Measurements from ENCODE around the gene UQCC5. TPM values are rescaled to one million over a fixed set of nuclear protein-coding genes. Genes with fewer than 3 reads are reported as not detected.
A peak's percentile ranks its signal among the peaks of the same experiment; 100 is the strongest.

The UQCC5 gene
- total RNA-seq, 1 experiment from 2014 or later: 45.8 TPM

DNA sequence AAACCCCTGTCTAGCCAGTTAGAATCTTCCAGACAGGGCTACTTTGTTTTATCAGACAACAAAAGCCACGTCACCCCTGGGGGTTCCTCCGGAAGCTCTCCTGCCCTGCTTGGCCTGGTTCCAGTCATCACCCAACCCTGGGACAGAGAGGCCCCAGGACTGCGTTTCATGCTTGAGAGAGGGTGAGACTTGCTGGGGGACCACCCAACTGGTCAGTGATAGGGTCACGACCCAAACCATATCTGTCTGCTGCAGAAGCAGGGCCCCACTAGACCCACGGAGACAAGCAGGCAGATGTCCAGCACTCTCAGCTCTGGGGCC lies 3.9 kb upstream of the UQCC5 start:
- H3K23ac ChIP-seq (ENCODE audit: insufficient read length, low read depth, low read length): no peak overlapping the region
- H3K9ac ChIP-seq (ENCODE audit: extremely low read depth, insufficient read length, low read length): no peak overlapping the region
- no peak overlapping the region for H4K5ac ChIP-seq (ENCODE audit: insufficient read length, low read depth, low read length)
- no peak overlapping the region for H2BK15ac ChIP-seq (ENCODE audit: low read depth, low read length)
- H3K79me2 ChIP-seq (ENCODE audit: insufficient read depth, low read length): peaks cover 8% of the 10 kb centered on the region; the same call in 1 of the 2 replicates
- peak overlapping the region; percentile 45 for H3K4me2 ChIP-seq (ENCODE audit: insufficient read depth, insufficient read length, low read length)
- no peak overlapping the region for H4K91ac ChIP-seq (ENCODE audit: insufficient read length, low read depth, low read length)
- no peaks in the 10 kb centered on the region for H3K27me3 ChIP-seq (ENCODE audit: insufficient read depth, low read length)
- peaks cover 22% of the 10 kb centered on the region for H3K23me2 ChIP-seq (ENCODE audit: insufficient read length, low read depth, low read length, poor library complexity, severe bottlenecking)
- H3K27me3 Mint-ChIP-seq (ENCODE audit: low read depth): no peaks in the 10 kb centered on the region
- H2BK5ac ChIP-seq (ENCODE audit: insufficient read length, low read length): no peak overlapping the region
- H2BK20ac ChIP-seq (ENCODE audit: low read depth, low read length, poor library complexity, severe bottlenecking): no peak overlapping the region
- H2BK120ac ChIP-seq (ENCODE audit: low read depth, low read length, poor library complexity, severe bottlenecking): no peak overlapping the region
- no peak overlapping the region for H4K8ac ChIP-seq (replicated peaks; ENCODE audit: insufficient read length, low read depth, low read length)
- H3K4ac ChIP-seq (ENCODE audit: low read depth, low read length): no peak overlapping the region
- H3K14ac ChIP-seq (ENCODE audit: insufficient read depth, low read length): peak overlapping the region; percentile 60
- no CpG with 5 or more reads among the region's 5 CpGs for WGBS (ENCODE audit: extremely low coverage, insufficient read length, low lambda C conversion rate)
- H4K20me1 ChIP-seq (ENCODE audit: control insufficient read depth, insufficient read depth, insufficient read length): no peaks in the 10 kb centered on the region
- no peak for DNase-seq
- peaks cover 28 to 29% of the 10 kb centered on the region in 2 experiments for H3K4me1 Mint-ChIP-seq
- H3K36me3 Mint-ChIP-seq (ENCODE audit: insufficient read depth in 1 of 3, low read depth in 3 of 3): peaks cover 11 to 31% (median 28%) of the 10 kb centered on the region in 3 experiments; a peak in 6 of 7 replicates
- no peak overlapping the region for H3K56ac ChIP-seq (ENCODE audit: insufficient read length, low read depth, low read length)
- peak overlapping the region; percentile 77 to 86 for H3K4me3 Mint-ChIP-seq
- no peak overlapping the region for H2BK12ac ChIP-seq (ENCODE audit: insufficient read length, low read depth, low read length)
- H3K9me3 Mint-ChIP-seq: no peaks in the 10 kb centered on the region
- H2AK5ac ChIP-seq (ENCODE audit: insufficient read length, low read length): no peak overlapping the region
- H3K79me1 ChIP-seq (ENCODE audit: insufficient read depth, low read depth, low read length, poor library complexity, severe bottlenecking): peaks cover under 1% of the 10 kb centered on the region
- H3K27ac Mint-ChIP-seq: peak overlapping the region in 1 of 3 experiments; percentile 39; a peak in 1 of 7 replicates
- H3K18ac ChIP-seq (ENCODE audit: insufficient read length, low read depth, low read length): no peak overlapping the region
- H3K9me3 ChIP-seq (ENCODE audit: control insufficient read depth, low read depth, low read length): no peaks in the 10 kb centered on the region
- no peak overlapping the region for H2AFZ ChIP-seq (ENCODE audit: low read length)
- TF ChIP-seq, protein P1, sequence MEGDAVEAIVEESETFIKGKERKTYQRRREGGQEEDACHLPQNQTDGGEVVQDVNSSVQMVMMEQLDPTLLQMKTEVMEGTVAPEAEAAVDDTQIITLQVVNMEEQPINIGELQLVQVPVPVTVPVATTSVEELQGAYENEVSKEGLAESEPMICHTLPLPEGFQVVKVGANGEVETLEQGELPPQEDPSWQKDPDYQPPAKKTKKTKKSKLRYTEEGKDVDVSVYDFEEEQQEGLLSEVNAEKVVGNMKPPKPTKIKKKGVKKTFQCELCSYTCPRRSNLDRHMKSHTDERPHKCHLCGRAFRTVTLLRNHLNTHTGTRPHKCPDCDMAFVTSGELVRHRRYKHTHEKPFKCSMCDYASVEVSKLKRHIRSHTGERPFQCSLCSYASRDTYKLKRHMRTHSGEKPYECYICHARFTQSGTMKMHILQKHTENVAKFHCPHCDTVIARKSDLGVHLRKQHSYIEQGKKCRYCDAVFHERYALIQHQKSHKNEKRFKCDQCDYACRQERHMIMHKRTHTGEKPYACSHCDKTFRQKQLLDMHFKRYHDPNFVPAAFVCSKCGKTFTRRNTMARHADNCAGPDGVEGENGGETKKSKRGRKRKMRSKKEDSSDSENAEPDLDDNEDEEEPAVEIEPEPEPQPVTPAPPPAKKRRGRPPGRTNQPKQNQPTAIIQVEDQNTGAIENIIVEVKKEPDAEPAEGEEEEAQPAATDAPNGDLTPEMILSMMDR (conservative IDR thresholded peaks at IDR 0.05): no peak
- no peaks in the 10 kb centered on the region; the same call in 1 of the 2 replicates for H3K4me1 ChIP-seq (ENCODE audit: insufficient read depth, low read length)
- no peak overlapping the region for H3K27ac ChIP-seq (ENCODE audit: insufficient read length, low read depth, low read length)
- H3T11ph ChIP-seq (ENCODE audit: low read length): no peak overlapping the region

Data from H9 (cell line).